PC-3 (cell line): ENCODE results near the gene SLC16A3. TPM values are rescaled to one million over a fixed set of nuclear protein-coding genes. Genes with fewer than 3 reads are reported as not detected.
A peak's percentile ranks its signal among the peaks of the same experiment; 100 is the strongest.

ENCODE experiments used
- ATAC-seq: fragments of 200-7000 bp; cut with Tn5 transposase; 2 replicates; pipeline ENCODE4 v1.9.1; 2020; ENCODE audit warnings: mild to moderate bottlenecking, moderate library complexity
- BruUV-seq: library from RNA; stranded (reverse); fragments of 400-500 nt; replicated peaks from 2 replicates; lab custom pipeline; 2021; lab: Mats Ljungman, UMichigan
- CTCF ChIA-PET: fragments of 300-600 bp; sonication (Branson Sonifier 250); formaldehyde crosslinking; loops from one replicate; lab custom pipeline; 2022; ENCODE audit warnings: antibody characterized with exemption; lab: Charles Lee
- POLR2A ChIA-PET: fragments of 300-600 bp; sonication (Branson Sonifier 250); formaldehyde crosslinking; loops from one replicate; lab custom pipeline; 2022; ENCODE audit warnings: antibody characterized with exemption; ENCODE audit not compliant: unreplicated experiment; lab: Charles Lee
- DNase-seq: peaks from one replicate; pipeline ENCODE4 v3.0.0-alpha.2; 2015
- H2AFZ ChIP-seq: fragments of 300-600 bp; sonication (generic); 2 replicates; pipeline ENCODE4 v1.6.0; 2016; ENCODE audit warnings: antibody characterized with exemption, low read length
- H3F3A ChIP-seq: fragments of 300-600 bp; sonication (generic); one replicate; pipeline ENCODE4 v1.6.0; 2017; ENCODE audit warnings: antibody characterized with exemption, low read length, control low read depth, mild to moderate bottlenecking; ENCODE audit not compliant: unreplicated experiment
- H3K27ac ChIP-seq: fragments of 300-600 bp; sonication (generic); 2 replicates; pipeline ENCODE4 v1.5.1; 2016; ENCODE audit warnings: mild to moderate bottlenecking, low read length
- H3K27me3 ChIP-seq: fragments of 300-600 bp; sonication (generic); 2 replicates; pipeline ENCODE4 v1.6.1; 2016; ENCODE audit warnings: low read length, mixed read lengths
- H3K36me3 ChIP-seq: fragments of 300-600 bp; sonication (generic); 2 replicates; pipeline ENCODE4 v1.6.1; 2016; ENCODE audit warnings: low read depth, mixed run types, low read length, mixed read lengths
- H3K4me1 ChIP-seq: fragments of 300-600 bp; sonication (generic); 2 replicates; pipeline ENCODE4 v1.5.1; 2016; ENCODE audit warnings: low read length; ENCODE audit not compliant: insufficient read depth
- H3K4me2 ChIP-seq: fragments of 300-600 bp; sonication (generic); 2 replicates; pipeline ENCODE4 v1.6.0; 2016; ENCODE audit warnings: low read length
- H3K4me3 ChIP-seq: fragments of 300-600 bp; sonication (generic); 2 replicates; pipeline ENCODE4 v1.5.1; 2016; ENCODE audit warnings: mild to moderate bottlenecking, low read length, mixed read lengths
- H3K79me2 ChIP-seq: fragments of 300-600 bp; sonication (generic); 2 replicates; pipeline ENCODE4 v1.6.1; 2017; ENCODE audit warnings: low read length, mixed read lengths
- H3K9ac ChIP-seq: fragments of 300-600 bp; sonication (generic); 2 replicates; pipeline ENCODE4 v1.6.0; 2016; ENCODE audit warnings: mild to moderate bottlenecking, low read length
- H3K9me2 ChIP-seq: fragments of 300-600 bp; sonication (generic); replicated peaks from 2 replicates; pipeline ENCODE4 v1.6.1; 2016; ENCODE audit warnings: mixed run types, low read length, mixed read lengths
- H3K9me3 ChIP-seq: fragments of 300-600 bp; sonication (generic); 2 replicates; pipeline ENCODE4 v1.6.1; 2016; ENCODE audit warnings: low read length, mixed read lengths
- H4K20me1 ChIP-seq: fragments of 300-600 bp; sonication (generic); 2 replicates; pipeline ENCODE4 v1.6.1; 2016; ENCODE audit warnings: low read length, mixed read lengths
- EZH2 ChIP-seq: fragments of 300-600 bp; sonication (generic); IDR thresholded peaks from one replicate; pipeline ENCODE4 v1.6.1; 2017; ENCODE audit warnings: antibody characterized with exemption, mild to moderate bottlenecking, low read length; ENCODE audit not compliant: unreplicated experiment
- EZH2phosphoT487 ChIP-seq: fragments of 300-600 bp; sonication (generic); IDR thresholded peaks from 2 replicates; pipeline ENCODE4 v1.6.1; 2018; ENCODE audit warnings: mild to moderate bottlenecking, antibody characterized with exemption, low read length, borderline replicate concordance
- intact Hi-C: fragments of 100-400 bp; cut with micrococcal nuclease; formaldehyde crosslinking; loops from 2 replicates; pipeline ENCODE4 v1.9.0; 2023
- microRNA-seq: library from miRNA; unstranded; fragments of <30 nt; microRNA quantifications from one replicate; pipeline ENCODE4 v1.1.0, GENCODE V29; 2020; ENCODE audit not compliant: unreplicated experiment
- total RNA-seq: library from RNA; depleted of rRNA; stranded (reverse); fragments of >200 nt; gene quantifications from 2 replicates; pipeline ENCODE4 v1.2.3, GENCODE V29; 2014; rRNA removed
- TF ChIP-seq, protein P1 (sequence below): fragments of 300-600 bp; sonication (generic); conservative IDR thresholded peaks from 2 replicates; pipeline ENCODE4 v1.5.1; 2017; ENCODE audit warnings: antibody characterized with exemption, low read depth, mild to moderate bottlenecking, low read length

SLC16A3 gene
- total RNA-seq, 1 experiment from 2014 or later, result 286 TPM

DNA sequence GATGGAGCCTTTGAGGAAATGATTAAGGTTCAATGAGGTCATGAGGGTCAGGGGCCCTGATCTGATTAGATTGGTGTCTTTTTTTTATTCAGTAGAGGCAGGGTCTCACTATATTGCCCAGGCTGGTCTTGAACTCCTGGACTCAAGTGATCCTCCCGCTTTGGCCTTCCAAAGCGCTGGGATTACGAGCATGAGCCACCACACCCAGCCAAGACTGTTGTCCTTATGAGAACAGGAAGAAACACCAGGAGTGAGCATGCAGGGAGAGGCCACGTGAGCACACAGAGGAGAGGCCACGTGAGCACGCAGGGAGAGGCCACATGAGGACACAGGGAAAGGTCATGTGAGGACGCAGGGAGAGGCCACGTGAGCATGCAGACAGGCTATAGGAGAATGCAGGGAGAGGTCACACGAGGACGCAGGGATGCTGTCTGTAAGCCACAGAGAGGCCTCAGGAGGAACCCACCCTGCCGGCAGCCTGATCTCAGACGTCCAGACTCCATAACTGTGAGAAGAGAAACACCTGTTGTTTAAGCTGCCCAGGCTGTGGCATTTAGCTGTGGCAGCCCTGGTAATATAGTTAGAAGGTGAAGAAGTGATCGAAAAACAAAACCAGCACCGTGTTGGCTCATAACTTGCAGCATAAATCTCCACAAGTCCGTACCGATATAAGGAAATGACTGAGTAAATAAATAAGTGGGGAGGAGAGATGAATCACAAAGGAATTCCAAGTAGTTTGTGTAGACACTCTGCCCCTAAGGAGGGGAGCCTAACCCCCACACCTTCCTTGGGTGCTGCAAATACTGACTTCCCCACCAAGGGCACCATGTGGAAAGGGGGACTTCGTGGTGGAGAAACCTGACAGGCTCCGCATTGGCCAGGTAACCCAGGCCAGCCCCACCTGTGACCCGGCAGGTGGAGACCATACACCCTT, 59.3 kb downstream of the SLC16A3 start:
- Histone ChIP-seq H3F3A (peaks cover 11% of the 10 kb centered on the region), H3K79me2 (peaks cover 8% of the 10 kb centered on the region), H4K20me1 (no peaks in the 10 kb centered on the region), H3K9ac (peak overlapping the region; percentile 64), H3K27ac (peak overlapping the region; percentile 93), H3K4me2 (peak overlapping the region; percentile 74), H3K9me2 (no peaks in the 10 kb centered on the region), H3K4me1 (peaks cover 40% of the 10 kb centered on the region), H3K4me3 (peak overlapping the region; percentile 35), H2AFZ (peak overlapping the region; percentile 37; the same call in 1 of the 2 replicates), H3K27me3 (no peaks in the 10 kb centered on the region), H3K36me3 (no peaks in the 10 kb centered on the region), H3K9me3 (no peaks in the 10 kb centered on the region)
- intact Hi-C loops, result loop anchor here (2.0 kb wide), 1 partner anchor 19 kb away; no protein-coding TSS in a partner anchor
- TF ChIP-seq, protein P1, sequence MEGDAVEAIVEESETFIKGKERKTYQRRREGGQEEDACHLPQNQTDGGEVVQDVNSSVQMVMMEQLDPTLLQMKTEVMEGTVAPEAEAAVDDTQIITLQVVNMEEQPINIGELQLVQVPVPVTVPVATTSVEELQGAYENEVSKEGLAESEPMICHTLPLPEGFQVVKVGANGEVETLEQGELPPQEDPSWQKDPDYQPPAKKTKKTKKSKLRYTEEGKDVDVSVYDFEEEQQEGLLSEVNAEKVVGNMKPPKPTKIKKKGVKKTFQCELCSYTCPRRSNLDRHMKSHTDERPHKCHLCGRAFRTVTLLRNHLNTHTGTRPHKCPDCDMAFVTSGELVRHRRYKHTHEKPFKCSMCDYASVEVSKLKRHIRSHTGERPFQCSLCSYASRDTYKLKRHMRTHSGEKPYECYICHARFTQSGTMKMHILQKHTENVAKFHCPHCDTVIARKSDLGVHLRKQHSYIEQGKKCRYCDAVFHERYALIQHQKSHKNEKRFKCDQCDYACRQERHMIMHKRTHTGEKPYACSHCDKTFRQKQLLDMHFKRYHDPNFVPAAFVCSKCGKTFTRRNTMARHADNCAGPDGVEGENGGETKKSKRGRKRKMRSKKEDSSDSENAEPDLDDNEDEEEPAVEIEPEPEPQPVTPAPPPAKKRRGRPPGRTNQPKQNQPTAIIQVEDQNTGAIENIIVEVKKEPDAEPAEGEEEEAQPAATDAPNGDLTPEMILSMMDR, result no peak
- TF ChIP-seq EZH2 (no peak), EZH2phosphoT487 (no peak)
- ATAC-seq, result peak; percentile 58
- DNase-seq, result peak; percentile 88
- CTCF ChIA-PET, result no interaction called here
- BruUV-seq, result TSS peak; percentile 83
- POLR2A ChIA-PET, result interaction anchor here (0.7 kb wide), 1 partner anchor 9 kb away, joined by 3 read pairs; no protein-coding TSS in a partner anchor

Small RNAs within 50 kb of the gene (microRNA-seq; reads per million reads assigned to microRNA genes)
- gene MIR6787, result not detected

Other genes starting within 250 kb of the SLC16A3 start
- 344 and 390 TPM in 2 replicates for gene CENPX, start 206.2 kb upstream of the SLC16A3 start, total RNA-seq
- 71.5 and 90.0 TPM in 2 replicates for gene LRRC45, start 205.7 kb upstream of the SLC16A3 start, total RNA-seq
- 46.8 and 52.2 TPM in 2 replicates for gene RAC3, start 197.4 kb upstream of the SLC16A3 start, total RNA-seq
- gene DCXR, start 191.3 kb upstream of the SLC16A3 start, total RNA-seq, result 135 and 142 TPM in 2 replicates
- gene RFNG, start 177.2 kb upstream of the SLC16A3 start, total RNA-seq, result 46.7 and 46.8 TPM in 2 replicates
- gene GPS1, start 177.1 kb upstream of the SLC16A3 start, total RNA-seq, result 240 and 287 TPM in 2 replicates
- 205 and 262 TPM in 2 replicates for gene DUS1L, start 163.2 kb upstream of the SLC16A3 start, total RNA-seq
- 269 and 364 TPM in 2 replicates for gene FASN, start 130.8 kb upstream of the SLC16A3 start, total RNA-seq
- gene CCDC57, start 16.2 kb upstream of the SLC16A3 start, total RNA-seq, result 35.0 and 36.6 TPM in 2 replicates
- 58.6 and 73.5 TPM in 2 replicates for gene CSNK1D, start 44.7 kb downstream of the SLC16A3 start, total RNA-seq
- gene CD7, start 88.6 kb downstream of the SLC16A3 start, total RNA-seq, result 0.15 and 0.98 TPM in 2 replicates
- gene SECTM1, start 104.7 kb downstream of the SLC16A3 start, total RNA-seq, result 56.0 and 61.7 TPM in 2 replicates
- gene TEX19, start 130.2 kb downstream of the SLC16A3 start, total RNA-seq, result 0.46 and 1.2 TPM in 2 replicates
- not detected in 2 replicates for gene UTS2R, start 142.7 kb downstream of the SLC16A3 start, total RNA-seq
- 12.7 and 18.3 TPM in 2 replicates for gene HEXD, start 189.3 kb downstream of the SLC16A3 start, total RNA-seq
- gene OGFOD3, start 189.5 kb downstream of the SLC16A3 start, total RNA-seq, result 56.1 and 79.2 TPM in 2 replicates
- gene CYBC1, start 221.7 kb downstream of the SLC16A3 start, total RNA-seq, result 63.6 and 77.2 TPM in 2 replicates
- 59.5 and 64.6 TPM in 2 replicates for gene NARF, start 229.7 kb downstream of the SLC16A3 start, total RNA-seq